Left ventricle myocardium inferior (tissue), 1 donor: ENCODE data around the gene CEACAM18. TPM values are rescaled to one million over a fixed set of nuclear protein-coding genes. Genes with fewer than 3 reads are reported as not detected.

Experiments used
- DNase-seq: peaks from one replicate; pipeline ENCODE4 v3.0.0-alpha.2; 2020
- H3K27ac ChIP-seq: fragments of 200-600 bp; replicated peaks from 2 replicates; pipeline ENCODE4 v1.8.0; 2021
- H3K27me3 ChIP-seq: fragments of 200-600 bp; 2 replicates; pipeline ENCODE4 v1.8.0; 2021; ENCODE audit warnings: low read depth
- H3K36me3 ChIP-seq: fragments of 200-600 bp; 2 replicates; pipeline ENCODE4 v1.8.0; 2021
- H3K4me1 ChIP-seq: fragments of 200-600 bp; 2 replicates; pipeline ENCODE4 v1.8.0; 2021
- H3K4me3 ChIP-seq: fragments of 200-600 bp; 2 replicates; pipeline ENCODE4 v1.8.0; 2021; ENCODE audit warnings: mild to moderate bottlenecking, moderate library complexity
- H3K9me3 ChIP-seq: fragments of 200-600 bp; replicated peaks from 2 replicates; pipeline ENCODE4 v1.8.0; 2021
- CTCF ChIP-seq: fragments of 200-600 bp; IDR thresholded peaks from 2 replicates; pipeline ENCODE4 v1.8.0; 2021; ENCODE audit warnings: antibody characterized with exemption, mild to moderate bottlenecking, borderline replicate concordance
- intact Hi-C: fragments of 100-400 bp; cut with micrococcal nuclease; formaldehyde crosslinking; loops from one replicate; pipeline ENCODE4 v1.11.0; 2022
- total RNA-seq: library from RNA; stranded (reverse); fragmentation: NEBNext Ultra II Directional; extraction: Animal tissue kit (Norgen Biotek cat#: 25700); gene quantifications from one replicate; pipeline ENCODE4 v1.2.1, GENCODE V29; 2021
- donor health status: DM: no; HTN: yes; CAD: no; lungs with severe emphysema.

CEACAM18 gene
- total RNA-seq, 1 donor from 2014 or later: not detected

GRCh38 chr19:51477344-51477743 is 995 bp upstream of the CEACAM18 start:
- Histone ChIP-seq H3K4me1 (no peaks in the 10 kb centered on the region), H3K9me3 (no peaks in the 10 kb centered on the region), H3K36me3 (no peaks in the 10 kb centered on the region), H3K27ac (no peak overlapping the region), H3K27me3 (peaks cover 87% of the 10 kb centered on the region), H3K4me3 (no peak overlapping the region)
- intact Hi-C loops: loop anchor here (10.0 kb wide), 1 partner anchor 297 kb away; no protein-coding TSS in a partner anchor
- TF ChIP-seq CTCF: no peak
- DNase-seq: no peak

GRCh38 chr19:51479531-51480331 is 1.4 kb downstream of the CEACAM18 start:
- no peak for TF ChIP-seq CTCF
- H3K4me1 ChIP-seq: no peaks in the 10 kb centered on the region
- DNase-seq: no peak
- no peak overlapping the region for H3K27ac ChIP-seq
- H3K27me3 ChIP-seq: peaks cover 90% of the 10 kb centered on the region
- no peaks in the 10 kb centered on the region for H3K9me3 ChIP-seq
- no peaks in the 10 kb centered on the region for H3K36me3 ChIP-seq
- no peak overlapping the region for H3K4me3 ChIP-seq
- intact Hi-C loops: loop anchor here (10.0 kb wide), 1 partner anchor 295 kb away; no protein-coding TSS in a partner anchor

GRCh38 chr19:51480590-51480989 is 2.3 kb downstream of the CEACAM18 start:
- Histone ChIP-seq H3K36me3 (no peaks in the 10 kb centered on the region), H3K4me3 (no peak overlapping the region), H3K27ac (no peak overlapping the region), H3K9me3 (no peaks in the 10 kb centered on the region), H3K27me3 (peaks cover 90% of the 10 kb centered on the region), H3K4me1 (no peaks in the 10 kb centered on the region)
- no peak for TF ChIP-seq CTCF
- DNase-seq: no peak
- intact Hi-C loops: no loop called here

GRCh38 chr19:51485960-51486660 is 7.8 kb downstream of the CEACAM18 start:
- DNase-seq: no peak
- no peak overlapping the region for H3K27ac ChIP-seq
- no peaks in the 10 kb centered on the region for H3K9me3 ChIP-seq
- intact Hi-C loops: no loop called here
- H3K4me1 ChIP-seq: no peaks in the 10 kb centered on the region
- no peak overlapping the region for H3K4me3 ChIP-seq
- TF ChIP-seq CTCF: no peak
- H3K27me3 ChIP-seq: peaks cover 87% of the 10 kb centered on the region
- H3K36me3 ChIP-seq: no peaks in the 10 kb centered on the region

- H3K27me3 ChIP-seq: peaks cover 86% of the 10 kb centered on the region
- TF ChIP-seq CTCF: no peak
- no peak for DNase-seq
- no peaks in the 10 kb centered on the region for H3K4me1 ChIP-seq
- intact Hi-C loops: no loop called here
- no peaks in the 10 kb centered on the region for H3K9me3 ChIP-seq
- no peak overlapping the region for H3K4me3 ChIP-seq
- H3K27ac ChIP-seq: no peak overlapping the region
- no peaks in the 10 kb centered on the region for H3K36me3 ChIP-seq
These were observed 10.2 kb downstream of the CEACAM18 start for GRCh38 chr19:51488491-51488890.
